ENCODE measurements around the gene TEX26.

DNA sequence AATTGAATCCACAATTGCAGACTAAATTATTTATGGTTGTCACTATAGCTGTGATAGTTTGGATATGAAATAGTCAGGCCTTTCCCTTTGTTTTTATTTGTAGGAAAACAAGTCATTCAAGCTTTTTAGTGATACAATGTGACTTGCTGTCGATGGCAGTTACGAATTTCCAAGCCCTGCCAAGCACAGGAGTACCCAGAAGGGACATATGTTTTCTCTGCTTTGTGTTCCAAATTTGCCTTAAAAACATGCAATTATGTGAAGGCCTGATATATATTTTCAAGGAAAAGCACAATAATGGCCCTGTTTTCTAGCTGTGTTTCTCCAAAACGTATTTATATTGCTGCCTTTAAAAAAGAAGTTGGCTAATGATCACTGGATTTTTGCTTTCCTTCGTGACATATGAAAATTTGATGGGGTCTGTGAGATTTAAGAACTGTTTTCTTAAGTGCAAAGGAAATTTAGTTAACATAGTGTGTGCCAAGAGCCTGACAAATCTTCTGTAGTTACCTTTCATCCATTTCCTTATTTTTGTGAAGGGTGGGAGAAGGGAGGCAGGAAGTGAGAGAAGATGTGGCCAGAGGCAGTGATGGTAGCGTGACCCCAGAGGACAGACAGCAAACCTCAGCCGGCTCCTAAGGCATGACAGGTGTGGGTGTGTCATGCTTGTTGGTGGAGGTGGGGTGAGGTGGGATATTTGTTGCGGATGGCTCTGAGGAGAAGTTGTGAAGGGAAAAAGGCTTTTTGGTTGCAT, 79.6 kb downstream of the TEX26 start:
- TF ChIP-seq, protein P1, sequence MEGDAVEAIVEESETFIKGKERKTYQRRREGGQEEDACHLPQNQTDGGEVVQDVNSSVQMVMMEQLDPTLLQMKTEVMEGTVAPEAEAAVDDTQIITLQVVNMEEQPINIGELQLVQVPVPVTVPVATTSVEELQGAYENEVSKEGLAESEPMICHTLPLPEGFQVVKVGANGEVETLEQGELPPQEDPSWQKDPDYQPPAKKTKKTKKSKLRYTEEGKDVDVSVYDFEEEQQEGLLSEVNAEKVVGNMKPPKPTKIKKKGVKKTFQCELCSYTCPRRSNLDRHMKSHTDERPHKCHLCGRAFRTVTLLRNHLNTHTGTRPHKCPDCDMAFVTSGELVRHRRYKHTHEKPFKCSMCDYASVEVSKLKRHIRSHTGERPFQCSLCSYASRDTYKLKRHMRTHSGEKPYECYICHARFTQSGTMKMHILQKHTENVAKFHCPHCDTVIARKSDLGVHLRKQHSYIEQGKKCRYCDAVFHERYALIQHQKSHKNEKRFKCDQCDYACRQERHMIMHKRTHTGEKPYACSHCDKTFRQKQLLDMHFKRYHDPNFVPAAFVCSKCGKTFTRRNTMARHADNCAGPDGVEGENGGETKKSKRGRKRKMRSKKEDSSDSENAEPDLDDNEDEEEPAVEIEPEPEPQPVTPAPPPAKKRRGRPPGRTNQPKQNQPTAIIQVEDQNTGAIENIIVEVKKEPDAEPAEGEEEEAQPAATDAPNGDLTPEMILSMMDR (IDR thresholded peaks at IDR 0.05): no peak
- no peak for TF ChIP-seq EP300 (IDR thresholded peaks at IDR 0.05)
- no peak for TF ChIP-seq POLR2AphosphoS5 (IDR thresholded peaks at IDR 0.05)
- no peak for TF ChIP-seq POLR2A (IDR thresholded peaks at IDR 0.05; ENCODE audit: low read depth)

Data from esophagus muscularis mucosa (tissue), 4 donors.